Measurements from ENCODE around the gene TRMT112.

DNA sequence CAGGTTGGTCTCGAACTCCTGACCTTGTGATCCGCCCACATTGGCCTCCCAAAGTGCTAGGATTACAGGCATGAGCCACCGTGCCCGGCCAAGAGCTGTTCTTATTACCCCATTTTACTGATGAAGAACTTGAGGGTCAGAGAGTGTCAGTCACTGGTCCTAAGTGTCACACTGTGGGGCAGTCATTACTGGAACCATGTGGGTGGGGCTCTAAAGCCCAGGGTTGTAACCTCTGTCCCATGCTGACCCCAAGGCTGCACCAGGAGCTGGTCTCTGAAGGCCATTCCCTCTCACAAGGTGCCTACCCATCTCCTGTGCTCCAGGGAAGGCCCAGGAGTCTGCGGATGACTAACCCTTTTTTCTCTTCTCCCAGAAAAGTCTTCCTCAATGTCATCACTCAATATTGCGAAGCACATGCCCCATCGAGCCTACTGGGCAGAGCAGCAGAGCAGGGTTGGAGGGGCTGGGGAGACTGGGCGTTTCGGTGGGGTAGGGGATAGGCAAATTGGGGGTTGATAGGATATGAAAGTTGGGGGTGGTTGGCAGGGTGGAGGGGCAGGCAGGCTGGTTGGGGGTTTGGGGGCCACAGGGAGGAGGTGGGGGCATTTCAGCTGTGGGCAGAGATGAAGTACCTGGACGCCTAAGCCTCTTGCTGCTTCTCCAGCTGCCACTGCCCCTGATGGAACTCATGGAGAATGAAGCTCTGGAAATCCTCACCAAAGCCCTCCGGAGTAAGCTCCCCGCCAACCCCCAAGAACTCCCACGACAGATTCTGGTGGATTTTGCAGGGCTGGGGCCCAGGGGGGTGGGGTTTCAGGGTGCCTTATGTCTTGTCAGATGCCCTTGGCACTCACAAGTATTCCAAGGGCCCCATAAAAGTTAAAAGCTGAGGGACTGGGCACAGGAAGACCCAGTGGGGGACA is 14.0 kb downstream of the TRMT112 start:
- no peak for TF ChIP-seq HNF4A (conservative IDR thresholded peaks at IDR 0.05)
- TF ChIP-seq, protein P1, sequence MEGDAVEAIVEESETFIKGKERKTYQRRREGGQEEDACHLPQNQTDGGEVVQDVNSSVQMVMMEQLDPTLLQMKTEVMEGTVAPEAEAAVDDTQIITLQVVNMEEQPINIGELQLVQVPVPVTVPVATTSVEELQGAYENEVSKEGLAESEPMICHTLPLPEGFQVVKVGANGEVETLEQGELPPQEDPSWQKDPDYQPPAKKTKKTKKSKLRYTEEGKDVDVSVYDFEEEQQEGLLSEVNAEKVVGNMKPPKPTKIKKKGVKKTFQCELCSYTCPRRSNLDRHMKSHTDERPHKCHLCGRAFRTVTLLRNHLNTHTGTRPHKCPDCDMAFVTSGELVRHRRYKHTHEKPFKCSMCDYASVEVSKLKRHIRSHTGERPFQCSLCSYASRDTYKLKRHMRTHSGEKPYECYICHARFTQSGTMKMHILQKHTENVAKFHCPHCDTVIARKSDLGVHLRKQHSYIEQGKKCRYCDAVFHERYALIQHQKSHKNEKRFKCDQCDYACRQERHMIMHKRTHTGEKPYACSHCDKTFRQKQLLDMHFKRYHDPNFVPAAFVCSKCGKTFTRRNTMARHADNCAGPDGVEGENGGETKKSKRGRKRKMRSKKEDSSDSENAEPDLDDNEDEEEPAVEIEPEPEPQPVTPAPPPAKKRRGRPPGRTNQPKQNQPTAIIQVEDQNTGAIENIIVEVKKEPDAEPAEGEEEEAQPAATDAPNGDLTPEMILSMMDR (IDR thresholded peaks at IDR 0.05; ENCODE audit: low read depth, low read length, missing input control), result no peak
- TF ChIP-seq RXRA (IDR thresholded peaks at IDR 0.05), result no peak
- TF ChIP-seq, protein P2, sequence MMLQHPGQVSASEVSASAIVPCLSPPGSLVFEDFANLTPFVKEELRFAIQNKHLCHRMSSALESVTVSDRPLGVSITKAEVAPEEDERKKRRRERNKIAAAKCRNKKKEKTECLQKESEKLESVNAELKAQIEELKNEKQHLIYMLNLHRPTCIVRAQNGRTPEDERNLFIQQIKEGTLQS (IDR thresholded peaks at IDR 0.05), result no peak
- TF ChIP-seq YY1 (IDR thresholded peaks at IDR 0.05), result no peak

All from liver (tissue), 3 donors.